Measurements from ENCODE around the gene DPPA3. TPM values are rescaled to one million over a fixed set of nuclear protein-coding genes. Genes with fewer than 3 reads are reported as not detected.
"Not testable (repeated sequence)": the region's sequence is repeated elsewhere in the genome, so short reads cannot be mapped to it uniquely, and the experiment has no call there.

The DPPA3 gene
- total RNA-seq, 1 donor from 2014 or later = not detected

- Histone ChIP-seq H4K20me1 (ENCODE audit: insufficient read depth, low read length) (no peaks in the 10 kb centered on the region), H3K4me2 (ENCODE audit: low read length) (no peak overlapping the region), H3K79me2 (ENCODE audit: insufficient read depth, low read length) (no peaks in the 10 kb centered on the region), H3K27me3 (ENCODE audit: insufficient read depth, low read length) (no peaks in the 10 kb centered on the region), H3K9ac (ENCODE audit: low read length) (no peak overlapping the region), H3K4me1 (ENCODE audit: insufficient read depth, low read length) (no peaks in the 10 kb centered on the region), H3K36me3 (ENCODE audit: insufficient read depth, low read length) (no peaks in the 10 kb centered on the region), H3K9me3 (ENCODE audit: insufficient read depth, low read depth, low read length) (no peaks in the 10 kb centered on the region), H3K27ac (ENCODE audit: low read depth, low read length) (no peak overlapping the region), H3K4me3 (ENCODE audit: insufficient read depth, low read depth, low read length) (no peak overlapping the region), H2AFZ (ENCODE audit: low read depth, low read length) (no peak overlapping the region)
- no peaks in the 10 kb centered on the region for H3K36me3 Mint-ChIP-seq (ENCODE audit: low read depth, unreplicated experiment)
- H3K4me3 Mint-ChIP-seq (ENCODE audit: unreplicated experiment) = no peak overlapping the region
- DNase-seq (ENCODE audit: low read depth) (no peak), FAIRE-seq (no peak)
- H3K27ac Mint-ChIP-seq (ENCODE audit: unreplicated experiment) = no peak overlapping the region
- H3K9me3 Mint-ChIP-seq (ENCODE audit: unreplicated experiment) = no peaks in the 10 kb centered on the region
- H3K4me1 Mint-ChIP-seq (ENCODE audit: low read depth, unreplicated experiment) = no peaks in the 10 kb centered on the region
- TF ChIP-seq CTCF (IDR thresholded peaks at IDR 0.05; ENCODE audit: insufficient read depth, low read depth, low read length) = no peak
- no peak for TF ChIP-seq EZH2 (IDR thresholded peaks at IDR 0.05; ENCODE audit: insufficient read depth, low read length)
- no peaks in the 10 kb centered on the region for H3K27me3 Mint-ChIP-seq (ENCODE audit: low read depth, unreplicated experiment)
Observed at GRCh38 chr12:7751394-7751793, 40.2 kb downstream of the DPPA3 start.

- not testable (repeated sequence) for H3K4me3 ChIP-seq (ENCODE audit: insufficient read depth, low read depth, low read length); H3K36me3 ChIP-seq (ENCODE audit: insufficient read depth, low read length); H3K27ac Mint-ChIP-seq (ENCODE audit: unreplicated experiment); H2AFZ ChIP-seq (ENCODE audit: low read depth, low read length); H3K27me3 ChIP-seq (ENCODE audit: insufficient read depth, low read length); FAIRE-seq; H3K4me1 Mint-ChIP-seq (ENCODE audit: low read depth, unreplicated experiment); H3K9me3 ChIP-seq (ENCODE audit: insufficient read depth, low read depth, low read length); H3K79me2 ChIP-seq (ENCODE audit: insufficient read depth, low read length); H3K27me3 Mint-ChIP-seq (ENCODE audit: low read depth, unreplicated experiment); H3K27ac ChIP-seq (ENCODE audit: low read depth, low read length); H3K9ac ChIP-seq (ENCODE audit: low read length); H3K4me3 Mint-ChIP-seq (ENCODE audit: unreplicated experiment); H3K9me3 Mint-ChIP-seq (ENCODE audit: unreplicated experiment); H3K4me1 ChIP-seq (ENCODE audit: insufficient read depth, low read length); H4K20me1 ChIP-seq (ENCODE audit: insufficient read depth, low read length); H3K36me3 Mint-ChIP-seq (ENCODE audit: low read depth, unreplicated experiment); H3K4me2 ChIP-seq (ENCODE audit: low read length); DNase-seq (ENCODE audit: low read depth)
Observed at GRCh38 chr12:7751941-7752922, 41.0 kb downstream of the DPPA3 start.

GRCh38 chr12:7755668-7756067 lies 44.4 kb downstream of the DPPA3 start:
- H3K27ac ChIP-seq (ENCODE audit: low read depth, low read length); H3K36me3 Mint-ChIP-seq (ENCODE audit: low read depth, unreplicated experiment); H3K4me3 Mint-ChIP-seq (ENCODE audit: unreplicated experiment); H3K27ac Mint-ChIP-seq (ENCODE audit: unreplicated experiment); H2AFZ ChIP-seq (ENCODE audit: low read depth, low read length); H3K9ac ChIP-seq (ENCODE audit: low read length); H3K27me3 Mint-ChIP-seq (ENCODE audit: low read depth, unreplicated experiment); H4K20me1 ChIP-seq (ENCODE audit: insufficient read depth, low read length); H3K4me1 ChIP-seq (ENCODE audit: insufficient read depth, low read length); FAIRE-seq; H3K9me3 Mint-ChIP-seq (ENCODE audit: unreplicated experiment); DNase-seq (ENCODE audit: low read depth); H3K79me2 ChIP-seq (ENCODE audit: insufficient read depth, low read length); H3K4me3 ChIP-seq (ENCODE audit: insufficient read depth, low read depth, low read length); H3K9me3 ChIP-seq (ENCODE audit: insufficient read depth, low read depth, low read length); H3K27me3 ChIP-seq (ENCODE audit: insufficient read depth, low read length); H3K4me2 ChIP-seq (ENCODE audit: low read length); H3K36me3 ChIP-seq (ENCODE audit: insufficient read depth, low read length); H3K4me1 Mint-ChIP-seq (ENCODE audit: low read depth, unreplicated experiment): not testable (repeated sequence)
